Activated T-helper 1 cell treated with anti-CD3 and anti-CD28 coated beads, Interleukin-12 subunit alpha, Interleukin-12 subunit beta, Interleukin-2, Interleukin-4 antibody, amounts not matched to agents 30 ng/mL and 10 ng/mL and 1 ng/mL, durations not matched to agents 14 hours and 24 hours and 36 hours (primary cell): Measurements from ENCODE around the gene ACTL8. TPM values are rescaled to one million over a fixed set of nuclear protein-coding genes. Genes with fewer than 3 reads are reported as not detected.

Experiments
- DNase-seq: peaks from one replicate; pipeline ENCODE4 v3.0.0; 2021; ENCODE audit warnings: low spot score
- H3K27ac Mint-ChIP-seq: one replicate; pipeline ENCODE4 v1.8.0; 2021; ENCODE audit warnings: mild to moderate bottlenecking, mixed read lengths
- H3K27me3 Mint-ChIP-seq: one replicate; pipeline ENCODE4 v1.8.0; 2022; ENCODE audit warnings: mild to moderate bottlenecking, moderate library complexity, mixed read lengths; ENCODE audit not compliant: insufficient read depth
- H3K36me3 Mint-ChIP-seq: one replicate; pipeline ENCODE4 v1.8.0; 2021; ENCODE audit warnings: low read depth, mixed read lengths
- H3K4me1 Mint-ChIP-seq: one replicate; pipeline ENCODE4 v1.8.0; 2021; ENCODE audit warnings: low read depth, mixed read lengths
- H3K4me3 Mint-ChIP-seq: one replicate; pipeline ENCODE4 v1.8.0; 2021; ENCODE audit warnings: mild to moderate bottlenecking, moderate library complexity, mixed read lengths
- H3K9me3 Mint-ChIP-seq: one replicate; pipeline ENCODE4 v1.8.0; 2021; ENCODE audit warnings: mixed read lengths
- intact Hi-C: fragments of 100-400 bp; cut with micrococcal nuclease; formaldehyde crosslinking; loops from one replicate; pipeline ENCODE4 v1.15.1; 2024
- total RNA-seq: library from RNA; stranded (reverse); gene quantifications from 2 replicates; pipeline ENCODE4 v1.2.3, GENCODE V29; 2022

Gene ACTL8
- total RNA-seq, 1 donor from 2014 or later: not detected

GRCh38 chr1:17805869-17806684 lies 50.9 kb downstream of the ACTL8 start:
- H3K36me3 Mint-ChIP-seq: no peaks in the 10 kb centered on the region
- no peak overlapping the region for H3K27ac Mint-ChIP-seq
- H3K9me3 Mint-ChIP-seq: no peaks in the 10 kb centered on the region
- intact Hi-C loops: no loop called here
- H3K4me1 Mint-ChIP-seq: no peaks in the 10 kb centered on the region
- H3K4me3 Mint-ChIP-seq: no peak overlapping the region
- DNase-seq: no peak
- H3K27me3 Mint-ChIP-seq: no peaks in the 10 kb centered on the region

GRCh38 chr1:17808816-17809215 lies 53.7 kb downstream of the ACTL8 start:
- Mint-ChIP-seq H3K27ac (no peak overlapping the region), H3K27me3 (peaks cover 1% of the 10 kb centered on the region), H3K36me3 (no peaks in the 10 kb centered on the region), H3K4me3 (no peak overlapping the region), H3K9me3 (no peaks in the 10 kb centered on the region), H3K4me1 (no peaks in the 10 kb centered on the region)
- intact Hi-C loops: no loop called here
- no peak for DNase-seq

- no peaks in the 10 kb centered on the region for H3K4me1 Mint-ChIP-seq
- no peaks in the 10 kb centered on the region for H3K36me3 Mint-ChIP-seq
- no peak for DNase-seq
- no peak overlapping the region for H3K4me3 Mint-ChIP-seq
- no peaks in the 10 kb centered on the region for H3K9me3 Mint-ChIP-seq
- H3K27me3 Mint-ChIP-seq: peaks cover 2% of the 10 kb centered on the region
- no peak overlapping the region for H3K27ac Mint-ChIP-seq
- intact Hi-C loops: no loop called here
Observed at GRCh38 chr1:17810668-17811067, 55.5 kb downstream of the ACTL8 start.

- Mint-ChIP-seq H3K36me3 (no peaks in the 10 kb centered on the region), H3K27ac (no peak overlapping the region), H3K4me1 (no peaks in the 10 kb centered on the region), H3K27me3 (peaks cover 5% of the 10 kb centered on the region), H3K4me3 (no peak overlapping the region), H3K9me3 (no peaks in the 10 kb centered on the region)
- intact Hi-C loops: no loop called here
- DNase-seq: no peak
Observed at GRCh38 chr1:17816511-17816910, 61.4 kb downstream of the ACTL8 start.

- Mint-ChIP-seq H3K36me3 (no peaks in the 10 kb centered on the region), H3K9me3 (no peaks in the 10 kb centered on the region), H3K27me3 (peaks cover 2% of the 10 kb centered on the region), H3K4me3 (no peak overlapping the region), H3K27ac (no peak overlapping the region), H3K4me1 (no peaks in the 10 kb centered on the region)
- no peak for DNase-seq
- intact Hi-C loops: no loop called here
Observed at GRCh38 chr1:17819129-17819802, 64.1 kb downstream of the ACTL8 start.

- intact Hi-C loops: no loop called here
- no peak for DNase-seq
- no peaks in the 10 kb centered on the region for H3K9me3 Mint-ChIP-seq
- H3K4me3 Mint-ChIP-seq: no peak overlapping the region
- no peaks in the 10 kb centered on the region for H3K36me3 Mint-ChIP-seq
- no peaks in the 10 kb centered on the region for H3K4me1 Mint-ChIP-seq
- no peak overlapping the region for H3K27ac Mint-ChIP-seq
- peaks cover 2% of the 10 kb centered on the region for H3K27me3 Mint-ChIP-seq
Observed at GRCh38 chr1:17820198-17820597, 65.1 kb downstream of the ACTL8 start.

- H3K36me3 Mint-ChIP-seq: no peaks in the 10 kb centered on the region
- no peak overlapping the region for H3K4me3 Mint-ChIP-seq
Observed at GRCh38 chr1:17822741-17823426, 67.8 kb downstream of the ACTL8 start.

GRCh38 chr1:17825273-17826164 lies 70.4 kb downstream of the ACTL8 start:
- intact Hi-C loops: no loop called here
- H3K36me3 Mint-ChIP-seq: no peaks in the 10 kb centered on the region
- no peaks in the 10 kb centered on the region for H3K9me3 Mint-ChIP-seq
- no peaks in the 10 kb centered on the region for H3K27me3 Mint-ChIP-seq
- DNase-seq: no peak
- H3K27ac Mint-ChIP-seq: no peak overlapping the region
- no peak overlapping the region for H3K4me3 Mint-ChIP-seq
- H3K4me1 Mint-ChIP-seq: no peaks in the 10 kb centered on the region

More at GRCh38 chr1:17822741-17823426, 67.8 kb downstream of the ACTL8 start:
- no peaks in the 10 kb centered on the region for H3K9me3 Mint-ChIP-seq
- H3K27me3 Mint-ChIP-seq: peaks cover 2% of the 10 kb centered on the region
- DNase-seq: no peak
- intact Hi-C loops: no loop called here
- no peaks in the 10 kb centered on the region for H3K4me1 Mint-ChIP-seq
- no peak overlapping the region for H3K27ac Mint-ChIP-seq

GRCh38 chr1:17826165-17826488 lies 71.0 kb downstream of the ACTL8 start:
- Mint-ChIP-seq H3K4me3 (no peak overlapping the region), H3K27ac (no peak overlapping the region), H3K27me3 (no peaks in the 10 kb centered on the region), H3K36me3 (no peaks in the 10 kb centered on the region), H3K4me1 (no peaks in the 10 kb centered on the region), H3K9me3 (no peaks in the 10 kb centered on the region)
- intact Hi-C loops: no loop called here
- no peak for DNase-seq

- Mint-ChIP-seq H3K27ac (no peak overlapping the region), H3K36me3 (no peaks in the 10 kb centered on the region), H3K4me1 (no peaks in the 10 kb centered on the region), H3K9me3 (no peaks in the 10 kb centered on the region), H3K27me3 (no peaks in the 10 kb centered on the region), H3K4me3 (no peak overlapping the region)
- intact Hi-C loops: no loop called here
- DNase-seq: no peak
Observed at GRCh38 chr1:17828991-17829390, 73.9 kb downstream of the ACTL8 start.

GRCh38 chr1:17829579-17829978 lies 74.4 kb downstream of the ACTL8 start:
- no peak for DNase-seq
- H3K9me3 Mint-ChIP-seq: no peaks in the 10 kb centered on the region
- no peak overlapping the region for H3K4me3 Mint-ChIP-seq
- intact Hi-C loops: no loop called here
- H3K27ac Mint-ChIP-seq: no peak overlapping the region
- H3K36me3 Mint-ChIP-seq: no peaks in the 10 kb centered on the region
- no peaks in the 10 kb centered on the region for H3K4me1 Mint-ChIP-seq
- no peaks in the 10 kb centered on the region for H3K27me3 Mint-ChIP-seq

- intact Hi-C loops: no loop called here
- Mint-ChIP-seq H3K4me3 (no peak overlapping the region), H3K27me3 (peaks cover 1% of the 10 kb centered on the region), H3K36me3 (no peaks in the 10 kb centered on the region), H3K4me1 (no peaks in the 10 kb centered on the region), H3K27ac (no peak overlapping the region), H3K9me3 (no peaks in the 10 kb centered on the region)
- no peak for DNase-seq
Observed at GRCh38 chr1:17831597-17831996, 76.5 kb downstream of the ACTL8 start.
